ENCODE results near the gene PARVB.
A peak's percentile ranks its signal among the peaks of the same experiment; 100 is the strongest.
"Not testable (repeated sequence)": the region's sequence is repeated elsewhere in the genome, so short reads cannot be mapped to it uniquely, and the experiment has no call there.

The PARVB gene

GRCh38 chr22:44091021-44091721, 67.1 kb downstream of the PARVB start:
- peak; percentile 29 for DNase-seq

- no peak for DNase-seq
These were observed 67.6 kb downstream of the PARVB start for GRCh38 chr22:44091751-44092150.

GRCh38 chr22:44092636-44093220, 68.6 kb downstream of the PARVB start:
- no peak for DNase-seq

GRCh38 chr22:44093791-44094190, 69.7 kb downstream of the PARVB start:
- no peak for DNase-seq

GRCh38 chr22:44094751-44095302, 70.7 kb downstream of the PARVB start:
- DNase-seq = no peak

GRCh38 chr22:44096736-44097135, 72.6 kb downstream of the PARVB start:
- no peak for DNase-seq

- DNase-seq = no peak
These were observed 73.3 kb downstream of the PARVB start for GRCh38 chr22:44097263-44098020.

GRCh38 chr22:44098021-44098739, 74.1 kb downstream of the PARVB start:
- no peak for DNase-seq

- DNase-seq = no peak
These were observed 74.9 kb downstream of the PARVB start for GRCh38 chr22:44098966-44099530.

- DNase-seq = no peak
These were observed 75.6 kb downstream of the PARVB start for GRCh38 chr22:44099696-44100095.

GRCh38 chr22:44100411-44100810, 76.3 kb downstream of the PARVB start:
- DNase-seq = no peak

GRCh38 chr22:44102121-44102520, 78.0 kb downstream of the PARVB start:
- DNase-seq = no peak

GRCh38 chr22:44102856-44103255, 78.8 kb downstream of the PARVB start:
- no peak for DNase-seq

GRCh38 chr22:44103735-44104480, 79.8 kb downstream of the PARVB start:
- no peak for DNase-seq

GRCh38 chr22:44107340-44107739, 83.2 kb downstream of the PARVB start:
- no peak for DNase-seq

- no peak for DNase-seq
These were observed 84.0 kb downstream of the PARVB start for GRCh38 chr22:44108076-44108475.

GRCh38 chr22:44108806-44109385, 84.8 kb downstream of the PARVB start:
- no peak for DNase-seq

GRCh38 chr22:44109416-44109815, 85.3 kb downstream of the PARVB start:
- DNase-seq = no peak

- DNase-seq = not testable (repeated sequence)
These were observed 86.6 kb downstream of the PARVB start for GRCh38 chr22:44110656-44111055.

- DNase-seq = no peak
These were observed 87.6 kb downstream of the PARVB start for GRCh38 chr22:44111562-44112155.

GRCh38 chr22:44112191-44112590, 88.1 kb downstream of the PARVB start:
- DNase-seq = no peak

Measured in NCI-H2171 treated with DMSO at 0.1 percent for 48 hours (cell line).